ENCODE measurements around the gene ATP23. TPM values are rescaled to one million over a fixed set of nuclear protein-coding genes. Genes with fewer than 3 reads are reported as not detected.

The ATP23 gene
- total RNA-seq, 2 experiments from 2014 or later: 27.5 to 51.3 TPM

DNA sequence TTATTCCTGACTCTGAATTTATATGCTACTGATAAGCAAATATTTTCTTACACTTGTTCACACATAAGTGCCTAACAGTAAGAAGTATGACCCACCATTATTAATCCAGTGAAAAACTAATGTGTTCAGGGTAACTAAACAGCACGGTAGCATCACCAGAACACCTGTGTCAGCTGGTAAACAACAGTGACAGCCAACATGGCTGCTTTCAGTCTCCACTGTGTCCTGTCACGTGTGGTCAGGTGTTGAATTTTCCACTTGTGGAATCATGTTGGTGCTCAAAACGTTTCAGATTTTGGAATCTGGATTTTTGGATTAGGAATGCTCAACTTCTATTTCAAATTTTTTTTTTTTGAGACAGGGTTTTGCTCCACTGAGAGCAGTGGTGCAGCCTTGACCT, 14.3 kb upstream of the ATP23 start:
- H3K4me2 ChIP-seq (ENCODE audit: low read length): no peak overlapping the region
- H3K27ac ChIP-seq (ENCODE audit: low read depth, low read length, poor library complexity, severe bottlenecking): no peak overlapping the region
- no peaks in the 10 kb centered on the region for H3K9me3 ChIP-seq (ENCODE audit: low read length)
- BruUV-seq (replicated peaks): no TSS peak
- TF ChIP-seq, protein P1, sequence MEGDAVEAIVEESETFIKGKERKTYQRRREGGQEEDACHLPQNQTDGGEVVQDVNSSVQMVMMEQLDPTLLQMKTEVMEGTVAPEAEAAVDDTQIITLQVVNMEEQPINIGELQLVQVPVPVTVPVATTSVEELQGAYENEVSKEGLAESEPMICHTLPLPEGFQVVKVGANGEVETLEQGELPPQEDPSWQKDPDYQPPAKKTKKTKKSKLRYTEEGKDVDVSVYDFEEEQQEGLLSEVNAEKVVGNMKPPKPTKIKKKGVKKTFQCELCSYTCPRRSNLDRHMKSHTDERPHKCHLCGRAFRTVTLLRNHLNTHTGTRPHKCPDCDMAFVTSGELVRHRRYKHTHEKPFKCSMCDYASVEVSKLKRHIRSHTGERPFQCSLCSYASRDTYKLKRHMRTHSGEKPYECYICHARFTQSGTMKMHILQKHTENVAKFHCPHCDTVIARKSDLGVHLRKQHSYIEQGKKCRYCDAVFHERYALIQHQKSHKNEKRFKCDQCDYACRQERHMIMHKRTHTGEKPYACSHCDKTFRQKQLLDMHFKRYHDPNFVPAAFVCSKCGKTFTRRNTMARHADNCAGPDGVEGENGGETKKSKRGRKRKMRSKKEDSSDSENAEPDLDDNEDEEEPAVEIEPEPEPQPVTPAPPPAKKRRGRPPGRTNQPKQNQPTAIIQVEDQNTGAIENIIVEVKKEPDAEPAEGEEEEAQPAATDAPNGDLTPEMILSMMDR (conservative IDR thresholded peaks at IDR 0.05; ENCODE audit: low read length): no peak
- TF ChIP-seq EZH2phosphoT487 (IDR thresholded peaks at IDR 0.05; ENCODE audit: borderline replicate concordance, low read depth, low read length): no peak
- CTCF ChIA-PET (ENCODE audit: unreplicated experiment): no interaction called here
- no peaks in the 10 kb centered on the region for H4K20me1 ChIP-seq (ENCODE audit: insufficient read depth, low read length)
- no peaks in the 10 kb centered on the region for H3K9me2 ChIP-seq (ENCODE audit: insufficient read depth, low read length)
- no peaks in the 10 kb centered on the region for H3K79me2 ChIP-seq (ENCODE audit: insufficient read depth, low read depth, low read length)
- intact Hi-C loops (cut with micrococcal nuclease; ENCODE audit: unreplicated experiment): no loop called here
- H3K36me3 ChIP-seq (ENCODE audit: insufficient read depth, low read length): peaks cover under 1% of the 10 kb centered on the region; the same call in 1 of the 2 replicates
- peaks cover 4% of the 10 kb centered on the region for H3K4me1 ChIP-seq (ENCODE audit: insufficient read depth, low read length, poor library complexity, severe bottlenecking)
- POLR2A ChIA-PET: interaction anchor here (0.7 to 1.2 kb wide), 2 partner anchors 10 to 180 kb away, joined by 3 to 4 read pairs; no protein-coding TSS in a partner anchor
- H2AFZ ChIP-seq (ENCODE audit: low read length): 0 out of 2 replicates have a peak overlapping the region, but pooled peaks have one; percentile 42
- no peak for DNase-seq (ENCODE audit: low spot score)
- H3K4me3 ChIP-seq (ENCODE audit: low read depth, low read length, poor library complexity, severe bottlenecking): no peak overlapping the region

DNA sequence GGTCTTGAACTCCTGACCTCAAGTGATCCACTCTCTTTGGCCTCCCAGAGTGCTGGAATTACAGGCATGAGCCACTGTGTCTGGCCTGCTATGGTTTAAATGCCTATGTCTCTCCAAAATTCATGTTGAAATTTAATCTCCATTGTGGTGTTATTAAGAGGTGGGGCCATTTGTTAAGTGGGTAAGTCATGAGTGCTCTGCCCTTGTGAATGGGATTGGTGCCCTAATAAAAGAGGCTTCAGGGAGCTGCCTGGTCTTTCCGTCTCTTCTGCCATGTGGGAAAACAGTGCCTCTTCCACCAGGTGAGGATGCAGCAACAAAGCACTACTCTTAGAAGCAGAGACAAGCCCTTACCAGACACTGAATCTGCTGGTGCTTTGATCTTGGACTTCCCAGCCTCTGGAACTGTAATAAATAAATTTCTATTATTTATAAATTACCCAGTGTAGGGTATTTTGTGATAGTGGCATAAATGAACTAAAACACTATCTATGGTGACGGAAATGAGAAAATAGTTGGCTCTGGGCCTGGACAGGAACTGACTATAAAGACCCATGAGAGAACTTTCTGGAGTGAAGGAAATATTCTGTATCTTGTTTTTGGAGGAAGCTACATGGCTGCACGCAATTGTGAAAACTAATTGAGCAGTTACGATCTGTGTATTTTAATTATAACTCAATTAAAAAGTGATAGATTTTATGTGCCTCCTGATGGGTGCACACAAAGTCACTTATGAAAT, 12.1 kb upstream of the ATP23 start:
- Histone ChIP-seq H4K20me1 (ENCODE audit: insufficient read depth, low read length) (no peaks in the 10 kb centered on the region), H3K9me3 (ENCODE audit: low read length) (no peaks in the 10 kb centered on the region), H3K4me2 (ENCODE audit: low read length) (no peak overlapping the region), H3K79me2 (ENCODE audit: insufficient read depth, low read depth, low read length) (peaks cover 6% of the 10 kb centered on the region; the same call in 1 of the 2 replicates), H3K4me1 (ENCODE audit: insufficient read depth, low read length, poor library complexity, severe bottlenecking) (peaks cover 10% of the 10 kb centered on the region), H3K27ac (ENCODE audit: low read depth, low read length, poor library complexity, severe bottlenecking) (no peak overlapping the region), H3K36me3 (ENCODE audit: insufficient read depth, low read length) (peaks cover 17% of the 10 kb centered on the region; the same call in 1 of the 2 replicates), H2AFZ (ENCODE audit: low read length) (no peak overlapping the region; the same call in 1 of the 2 replicates), H3K9me2 (ENCODE audit: insufficient read depth, low read length) (no peaks in the 10 kb centered on the region), H3K4me3 (ENCODE audit: low read depth, low read length, poor library complexity, severe bottlenecking) (no peak overlapping the region)
- TF ChIP-seq, protein P1 (conservative IDR thresholded peaks at IDR 0.05; ENCODE audit: low read length): no peak
- TF ChIP-seq EZH2phosphoT487 (IDR thresholded peaks at IDR 0.05; ENCODE audit: borderline replicate concordance, low read depth, low read length): no peak
- DNase-seq (ENCODE audit: low spot score): no peak
- ChIA-PET CTCF (ENCODE audit: unreplicated experiment) (no interaction called here), POLR2A (no interaction called here)
- no TSS peak for BruUV-seq (replicated peaks)
- intact Hi-C loops (cut with micrococcal nuclease; ENCODE audit: unreplicated experiment): no loop called here

DNA sequence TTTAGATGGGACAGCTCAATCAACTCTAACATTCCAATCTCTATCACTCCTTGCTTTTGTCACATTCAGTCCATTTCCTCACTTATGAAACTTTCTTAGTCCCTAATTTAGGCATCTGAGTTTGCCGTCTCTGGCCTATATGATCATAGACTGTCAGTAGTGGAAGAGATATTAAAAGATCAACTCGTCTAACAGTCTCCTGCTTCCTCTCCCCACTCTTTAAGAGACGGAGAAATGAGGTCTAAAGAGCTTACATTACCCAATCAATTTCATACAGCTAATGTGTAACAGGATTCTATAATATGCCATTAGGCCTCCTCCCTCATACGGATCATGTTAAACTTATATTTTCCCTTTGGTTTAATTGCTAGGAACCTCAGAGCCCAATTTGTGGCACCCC, 6.5 kb upstream of the ATP23 start:
- peak overlapping the region; percentile 90 for H3K4me2 ChIP-seq (ENCODE audit: low read length)
- H3K79me2 ChIP-seq (ENCODE audit: insufficient read depth, low read depth, low read length): peaks cover 25% of the 10 kb centered on the region; the same call in 1 of the 2 replicates
- DNase-seq (ENCODE audit: low spot score): peak; percentile 23
- peak overlapping the region; percentile 59; the same call in 1 of the 2 replicates for H2AFZ ChIP-seq (ENCODE audit: low read length)
- no peaks in the 10 kb centered on the region for H3K9me3 ChIP-seq (ENCODE audit: low read length)
- intact Hi-C loops (cut with micrococcal nuclease; ENCODE audit: unreplicated experiment): no loop called here
- TF ChIP-seq EZH2phosphoT487 (IDR thresholded peaks at IDR 0.05; ENCODE audit: borderline replicate concordance, low read depth, low read length): no peak
- TF ChIP-seq, protein P1 (conservative IDR thresholded peaks at IDR 0.05; ENCODE audit: low read length): no peak
- POLR2A ChIA-PET: interaction anchor here (0.6 to 2.1 kb wide), 6 partner anchors 9 to 77 kb away, joined by 3 to 5 read pairs (median 4); no protein-coding TSS in a partner anchor
- no peaks in the 10 kb centered on the region for H3K9me2 ChIP-seq (ENCODE audit: insufficient read depth, low read length)
- no peaks in the 10 kb centered on the region for H4K20me1 ChIP-seq (ENCODE audit: insufficient read depth, low read length)
- peaks cover 17% of the 10 kb centered on the region; the same call in 1 of the 2 replicates for H3K36me3 ChIP-seq (ENCODE audit: insufficient read depth, low read length)
- CTCF ChIA-PET (ENCODE audit: unreplicated experiment): no interaction called here
- H3K4me3 ChIP-seq (ENCODE audit: low read depth, low read length, poor library complexity, severe bottlenecking): peak overlapping the region; percentile 77
- peaks cover 22% of the 10 kb centered on the region for H3K4me1 ChIP-seq (ENCODE audit: insufficient read depth, low read length, poor library complexity, severe bottlenecking)
- H3K27ac ChIP-seq (ENCODE audit: low read depth, low read length, poor library complexity, severe bottlenecking): peak overlapping the region; percentile 85
- BruUV-seq (replicated peaks): no TSS peak
